SK-N-SH (cell line): ENCODE results near the gene WWC1. TPM values are rescaled to one million over a fixed set of nuclear protein-coding genes. Genes with fewer than 3 reads are reported as not detected.

ENCODE experiments used
- CTCF ChIA-PET: fragments of 300-600, 350-600 bp; formaldehyde crosslinking; extraction: SDS; loops from one replicate; lab custom pipeline; 2021; lab: Yijun Ruan, JAX
- POLR2A ChIA-PET: fragments of 350-600 bp; sonication (Branson Sonifier 250); formaldehyde crosslinking; extraction: SDS; loops from one replicate; lab custom pipeline; 2020; ENCODE audit warnings: antibody characterized with exemption, inconsistent platforms; lab: Yijun Ruan, JAX
- DNase-seq: peaks from one replicate; pipeline ENCODE4 v3.0.0; 2012
- H2AFZ ChIP-seq: fragments of 200-600 bp; sonication (generic); 2 replicates; pipeline ENCODE4 v1.8.1; 2016; ENCODE audit warnings: antibody characterized with exemption, mild to moderate bottlenecking, low read depth
- H3F3A ChIP-seq: fragments of 200-600 bp; sonication (generic); replicated peaks from 2 replicates; pipeline ENCODE3; 2016; ENCODE audit warnings: antibody characterized with exemption, mild to moderate bottlenecking; ENCODE audit not compliant: insufficient read depth
- H3K27ac ChIP-seq, 2 experiments: fragments of 200-500 bp in 1 of 2; fragments of 200-600 bp in 1 of 2; sonication (Bioruptor generic) in 1 of 2; sonication (generic), shearing (Covaris generic) in 1 of 2; 2 replicates each; pipeline versions ENCODE4 v1.5.1 to v1.6.1; 2014 to 2016; ENCODE audit warnings: low read depth in 2 of 2, inconsistent platforms in 1 of 2, low read length in 1 of 2, mild to moderate bottlenecking in 1 of 2, mixed read lengths in 1 of 2
- H3K27me3 ChIP-seq: fragments of 200-600 bp; sonication (generic), shearing (Covaris generic); 2 replicates; pipeline ENCODE4 v1.6.1; 2016; ENCODE audit warnings: mixed run types; ENCODE audit not compliant: insufficient read depth
- H3K36me3 ChIP-seq, 2 experiments: fragments of 200-500 bp in 1 of 2; fragments of 200-600 bp in 1 of 2; sonication (Bioruptor generic) in 1 of 2; sonication (generic) in 1 of 2; replicated peaks in 1 of 2; 2 replicates each; pipeline versions ENCODE3 to v1.5.1; 2014 to 2016; ENCODE audit warnings: low read length in 1 of 2, mild to moderate bottlenecking in 1 of 2; ENCODE audit not compliant: insufficient read depth in 2 of 2, control insufficient read depth in 1 of 2
- H3K4me1 ChIP-seq, 2 experiments: fragments of 200-500 bp in 1 of 2; fragments of 200-600 bp in 1 of 2; sonication (Bioruptor generic) in 1 of 2; sonication (generic), shearing (Covaris generic) in 1 of 2; 2 replicates each; pipeline versions ENCODE4 v1.5.1 to v1.6.1; 2014 to 2016; ENCODE audit warnings: low read depth in 1 of 2, low read length in 1 of 2, mixed run types in 1 of 2; ENCODE audit not compliant: insufficient read depth in 2 of 2, control insufficient read depth in 1 of 2
- H3K4me2 ChIP-seq: fragments of 200-600 bp; sonication (generic), shearing (Covaris generic); 2 replicates; pipeline ENCODE4 v1.6.1; 2017; ENCODE audit warnings: mixed run types
- H3K4me3 ChIP-seq, 2 experiments: fragments of 200-500 bp in 1 of 2; fragments of 200-600 bp in 1 of 2; sonication (Bioruptor generic) in 1 of 2; sonication (generic), shearing (Covaris generic) in 1 of 2; 2 replicates each; pipeline versions ENCODE4 v1.5.1 to v1.8.1; 2014 to 2016; ENCODE audit warnings: low read depth in 2 of 2, inconsistent platforms in 1 of 2, low read length in 1 of 2, mild to moderate bottlenecking in 1 of 2, mixed read lengths in 1 of 2, moderate library complexity in 1 of 2
- H3K79me2 ChIP-seq: fragments of 200-600 bp; sonication (generic); 2 replicates; pipeline ENCODE4 v1.8.1; 2017; ENCODE audit warnings: mild to moderate bottlenecking; ENCODE audit not compliant: insufficient read depth
- H3K9ac ChIP-seq: fragments of 200-600 bp; sonication (generic); 2 replicates; pipeline ENCODE4 v1.6.1; 2017; ENCODE audit warnings: mixed run types
- H3K9me2 ChIP-seq: fragments of 200-600 bp; sonication (generic); 2 replicates; pipeline ENCODE4 v1.6.1; 2017; ENCODE audit warnings: mixed run types
- H3K9me3 ChIP-seq: fragments of 200-600 bp; sonication (generic); 2 replicates; pipeline ENCODE4 v1.6.1; 2017; ENCODE audit warnings: mixed run types, mild to moderate bottlenecking, moderate library complexity
- H4K20me1 ChIP-seq: fragments of 200-600 bp; sonication (generic); 2 replicates; pipeline ENCODE4 v1.6.1; 2017; ENCODE audit warnings: mild to moderate bottlenecking, mixed run types; ENCODE audit not compliant: insufficient read depth
- ELF1 ChIP-seq: IDR thresholded peaks from 2 replicates; pipeline ENCODE4 v1.4.0; 2012
- EP300 ChIP-seq, 2 experiments: IDR thresholded peaks; 2 replicates each; pipeline versions ENCODE4 v1.4.0 to v1.6.1; 2012; ENCODE audit warnings: borderline replicate concordance in 1 of 2, low read depth in 1 of 2, low read length in 1 of 2
- FOXM1 ChIP-seq: IDR thresholded peaks from 2 replicates; pipeline ENCODE4 v1.4.0; 2012; ENCODE audit warnings: low read depth, mild to moderate bottlenecking
- GABPA ChIP-seq: IDR thresholded peaks from 2 replicates; pipeline ENCODE4 v1.4.0; 2012; ENCODE audit warnings: low read depth, mild to moderate bottlenecking
- GATA2 ChIP-seq: sonication (generic); formaldehyde crosslinking; IDR thresholded peaks from 2 replicates; pipeline ENCODE4 v1.5.0; 2020; ENCODE audit warnings: mild to moderate bottlenecking, missing genetic modification reagents
- MXI1 ChIP-seq: IDR thresholded peaks from 2 replicates; pipeline ENCODE4 v1.6.1; 2012; ENCODE audit warnings: mild to moderate bottlenecking, low read depth, low read length, improper control_type of control experiment
- NRF1 ChIP-seq: IDR thresholded peaks from 2 replicates; pipeline ENCODE4 v1.6.1; 2012; ENCODE audit warnings: low read depth, mild to moderate bottlenecking, low read length
- PBX3 ChIP-seq: IDR thresholded peaks from 2 replicates; pipeline ENCODE4; 2012
- POLR2AphosphoS5 ChIP-seq: IDR thresholded peaks from 2 replicates; pipeline ENCODE4 v1.6.1; 2012; ENCODE audit warnings: low read depth, low read length
- RAD21 ChIP-seq: IDR thresholded peaks from 2 replicates; pipeline ENCODE4 v1.6.1; 2012; ENCODE audit warnings: mild to moderate bottlenecking, low read length
- RCOR1 ChIP-seq: fragments of 150-350 bp; IDR thresholded peaks from 2 replicates; pipeline ENCODE4 v1.6.1; 2017; ENCODE audit warnings: antibody characterized with exemption, low read length
- REST ChIP-seq: IDR thresholded peaks from 2 replicates; pipeline ENCODE4 v1.6.1; 2012; ENCODE audit warnings: mild to moderate bottlenecking, low read depth, low read length, moderate library complexity
- RFX5 ChIP-seq: IDR thresholded peaks from 2 replicates; pipeline ENCODE4 v1.6.1; 2012; ENCODE audit warnings: mild to moderate bottlenecking, improper control_type of control experiment, low read length
- SIN3A ChIP-seq: IDR thresholded peaks from 2 replicates; pipeline ENCODE4 v1.6.1; 2012; ENCODE audit warnings: low read depth, mild to moderate bottlenecking, low read length, moderate library complexity, borderline replicate concordance
- SMC3 ChIP-seq: IDR thresholded peaks from 2 replicates; pipeline ENCODE4 v1.6.1; 2012; ENCODE audit warnings: low read depth, low read length, improper control_type of control experiment
- TCF12 ChIP-seq: IDR thresholded peaks from 2 replicates; pipeline ENCODE4 v1.4.0; 2012
- USF1 ChIP-seq: IDR thresholded peaks from 2 replicates; pipeline ENCODE4 v1.4.0; 2012; ENCODE audit warnings: low read depth, borderline replicate concordance
- YY1 ChIP-seq: IDR thresholded peaks from 2 replicates; pipeline ENCODE4 v1.4.0; 2012; ENCODE audit warnings: low read depth, mild to moderate bottlenecking
- WGBS: methylation state at CpG from one replicate; pipeline ENCODE4 v1.1.6; 2017; ENCODE audit warnings: low lambda C conversion rate; 5-methylcytosine and 5-hydroxymethylcytosine counted together
- polyA plus RNA-seq, 3 experiments: library from polyadenylated mRNA; depleted of rRNA; stranded (reverse); fragments of >200 nt; gene quantifications; 2 replicates each; pipeline ENCODE4 v1.2.3, GENCODE V29; 2012
- TF ChIP-seq, protein P1 (sequence below): fragments of 150-350 bp; IDR thresholded peaks from 2 replicates; pipeline ENCODE4 v1.6.1; 2017; ENCODE audit warnings: antibody characterized with exemption, low read length, low read depth, borderline replicate concordance
- TF ChIP-seq, protein P2 (sequence below): fragments of 200-600 bp; sonication (generic); IDR thresholded peaks from 2 replicates; pipeline ENCODE4 v1.6.1; 2017; ENCODE audit warnings: antibody characterized with exemption, mild to moderate bottlenecking, moderate library complexity

WWC1 gene
- polyA plus RNA-seq, 1 of the 3 experiments (the other 2 are of a cell fraction): 16.9 TPM

DNA sequence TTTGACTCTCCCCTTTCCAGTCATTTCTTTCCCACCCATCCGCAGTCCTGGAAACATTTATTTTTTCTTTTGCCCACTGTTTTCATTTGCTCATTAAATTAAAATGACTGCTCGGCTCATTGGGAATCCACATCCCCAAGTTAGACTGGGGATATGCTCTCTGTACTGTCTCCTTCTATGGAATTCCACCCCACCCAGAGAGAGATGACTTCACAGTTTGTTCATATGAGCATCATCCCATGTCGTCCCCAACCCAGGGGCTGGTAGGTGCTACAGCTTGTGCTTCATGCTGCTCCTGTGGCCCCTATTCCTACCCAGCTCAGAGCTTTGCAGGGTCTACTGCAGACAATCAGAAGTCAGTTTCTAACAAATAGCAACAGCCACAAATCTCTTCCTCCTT is 178.4 kb downstream of the WWC1 start:
- DNase-seq: no peak
- peaks cover 9 to 14% of the 10 kb centered on the region in 2 experiments for H3K4me1 ChIP-seq
- CTCF ChIA-PET: no interaction called here
- H4K20me1 ChIP-seq: no peaks in the 10 kb centered on the region
- peaks cover 0 to 11% of the 10 kb centered on the region in 2 experiments for H3K36me3 ChIP-seq
- TF ChIP-seq REST (no peak), FOXM1 (no peak), RCOR1 (no peak), PBX3 (no peak), POLR2AphosphoS5 (no peak), GATA2 (CRISPR knock-in tag) (no peak), USF1 (no peak), NRF1 (no peak), YY1 (no peak), EP300 (IDR thresholded peaks at IDR 0.05; ENCODE audit: borderline replicate concordance in 1 of 2, low read depth in 1 of 2, low read length in 1 of 2) (no peak), RAD21 (no peak), GABPA (no peak), TCF12 (no peak), SMC3 (no peak), ELF1 (no peak), SIN3A (no peak), MXI1 (no peak), RFX5 (no peak)
- TF ChIP-seq, protein P1, sequence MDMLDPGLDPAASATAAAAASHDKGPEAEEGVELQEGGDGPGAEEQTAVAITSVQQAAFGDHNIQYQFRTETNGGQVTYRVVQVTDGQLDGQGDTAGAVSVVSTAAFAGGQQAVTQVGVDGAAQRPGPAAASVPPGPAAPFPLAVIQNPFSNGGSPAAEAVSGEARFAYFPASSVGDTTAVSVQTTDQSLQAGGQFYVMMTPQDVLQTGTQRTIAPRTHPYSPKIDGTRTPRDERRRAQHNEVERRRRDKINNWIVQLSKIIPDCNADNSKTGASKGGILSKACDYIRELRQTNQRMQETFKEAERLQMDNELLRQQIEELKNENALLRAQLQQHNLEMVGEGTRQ: no peak
- TF ChIP-seq, protein P2, sequence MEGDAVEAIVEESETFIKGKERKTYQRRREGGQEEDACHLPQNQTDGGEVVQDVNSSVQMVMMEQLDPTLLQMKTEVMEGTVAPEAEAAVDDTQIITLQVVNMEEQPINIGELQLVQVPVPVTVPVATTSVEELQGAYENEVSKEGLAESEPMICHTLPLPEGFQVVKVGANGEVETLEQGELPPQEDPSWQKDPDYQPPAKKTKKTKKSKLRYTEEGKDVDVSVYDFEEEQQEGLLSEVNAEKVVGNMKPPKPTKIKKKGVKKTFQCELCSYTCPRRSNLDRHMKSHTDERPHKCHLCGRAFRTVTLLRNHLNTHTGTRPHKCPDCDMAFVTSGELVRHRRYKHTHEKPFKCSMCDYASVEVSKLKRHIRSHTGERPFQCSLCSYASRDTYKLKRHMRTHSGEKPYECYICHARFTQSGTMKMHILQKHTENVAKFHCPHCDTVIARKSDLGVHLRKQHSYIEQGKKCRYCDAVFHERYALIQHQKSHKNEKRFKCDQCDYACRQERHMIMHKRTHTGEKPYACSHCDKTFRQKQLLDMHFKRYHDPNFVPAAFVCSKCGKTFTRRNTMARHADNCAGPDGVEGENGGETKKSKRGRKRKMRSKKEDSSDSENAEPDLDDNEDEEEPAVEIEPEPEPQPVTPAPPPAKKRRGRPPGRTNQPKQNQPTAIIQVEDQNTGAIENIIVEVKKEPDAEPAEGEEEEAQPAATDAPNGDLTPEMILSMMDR: no peak
- peaks cover 8% of the 10 kb centered on the region for H3F3A ChIP-seq
- 86% methylated on average over 3 of the region's 3 CpGs for WGBS
- no peak overlapping the region for H3K4me3 ChIP-seq
- H3K79me2 ChIP-seq: no peaks in the 10 kb centered on the region
- no peak overlapping the region for H3K9ac ChIP-seq
- POLR2A ChIA-PET: no interaction called here
- H3K4me2 ChIP-seq: no peak overlapping the region
- H3K27me3 ChIP-seq: no peaks in the 10 kb centered on the region
- H3K9me3 ChIP-seq: no peaks in the 10 kb centered on the region
- no peak overlapping the region for H3K27ac ChIP-seq
- no peak overlapping the region for H2AFZ ChIP-seq
- H3K9me2 ChIP-seq: no peaks in the 10 kb centered on the region
